ENCODE results near the gene SPAG5.

DNA sequence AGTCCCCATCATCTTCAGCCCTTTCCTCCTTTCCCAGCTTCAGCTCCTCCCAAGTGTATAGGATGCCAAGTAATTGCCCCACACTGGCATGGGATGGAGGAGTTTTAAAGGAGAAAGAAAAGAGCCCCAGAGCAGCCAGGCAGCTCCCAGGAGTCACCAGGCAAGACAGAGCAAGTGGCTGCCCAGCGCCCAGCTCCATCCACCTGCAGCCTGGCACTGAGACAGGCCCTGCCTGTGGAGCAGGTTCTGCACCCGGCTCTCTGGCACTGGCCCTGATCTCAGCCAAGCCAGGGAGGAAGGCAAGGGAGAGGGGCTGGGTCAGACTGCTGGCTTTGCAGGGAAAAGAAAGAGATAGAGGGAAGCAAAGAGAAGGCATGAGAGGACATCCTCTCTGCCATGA lies 71.0 kb downstream of the SPAG5 start:
- TF ChIP-seq, protein P1, sequence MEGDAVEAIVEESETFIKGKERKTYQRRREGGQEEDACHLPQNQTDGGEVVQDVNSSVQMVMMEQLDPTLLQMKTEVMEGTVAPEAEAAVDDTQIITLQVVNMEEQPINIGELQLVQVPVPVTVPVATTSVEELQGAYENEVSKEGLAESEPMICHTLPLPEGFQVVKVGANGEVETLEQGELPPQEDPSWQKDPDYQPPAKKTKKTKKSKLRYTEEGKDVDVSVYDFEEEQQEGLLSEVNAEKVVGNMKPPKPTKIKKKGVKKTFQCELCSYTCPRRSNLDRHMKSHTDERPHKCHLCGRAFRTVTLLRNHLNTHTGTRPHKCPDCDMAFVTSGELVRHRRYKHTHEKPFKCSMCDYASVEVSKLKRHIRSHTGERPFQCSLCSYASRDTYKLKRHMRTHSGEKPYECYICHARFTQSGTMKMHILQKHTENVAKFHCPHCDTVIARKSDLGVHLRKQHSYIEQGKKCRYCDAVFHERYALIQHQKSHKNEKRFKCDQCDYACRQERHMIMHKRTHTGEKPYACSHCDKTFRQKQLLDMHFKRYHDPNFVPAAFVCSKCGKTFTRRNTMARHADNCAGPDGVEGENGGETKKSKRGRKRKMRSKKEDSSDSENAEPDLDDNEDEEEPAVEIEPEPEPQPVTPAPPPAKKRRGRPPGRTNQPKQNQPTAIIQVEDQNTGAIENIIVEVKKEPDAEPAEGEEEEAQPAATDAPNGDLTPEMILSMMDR (IDR thresholded peaks at IDR 0.05), result no peak
- TF ChIP-seq POLR2A (IDR thresholded peaks at IDR 0.05), result no peak
- TF ChIP-seq POLR2AphosphoS5 (IDR thresholded peaks at IDR 0.05), result no peak
- no peak for TF ChIP-seq EP300 (IDR thresholded peaks at IDR 0.05)

Measured in gastroesophageal sphincter (tissue), 3 donors.